DOHH2 (cell line): ENCODE measurements around the gene TEKT3.

ENCODE experiments used
- H3F3A ChIP-seq: fragments of 200-600 bp; sonication (generic), shearing (Covaris generic); 2 replicates; pipeline ENCODE4 v1.6.0; 2016; ENCODE audit warnings: antibody characterized with exemption, mild to moderate bottlenecking; ENCODE audit not compliant: control insufficient read depth, insufficient read depth
- H3K27ac ChIP-seq: fragments of 200-600 bp; sonication (generic); 2 replicates; pipeline ENCODE4 v1.5.1; 2014; ENCODE audit warnings: low read depth, mild to moderate bottlenecking, low read length, moderate library complexity
- H3K27me3 ChIP-seq: fragments of 200-600 bp; sonication (generic); 2 replicates; pipeline ENCODE4 v1.6.1; 2014; ENCODE audit warnings: mild to moderate bottlenecking, low read length, mixed read lengths; ENCODE audit not compliant: control insufficient read depth
- H3K36me3 ChIP-seq: fragments of 200-600 bp; sonication (generic); 2 replicates; pipeline ENCODE4 v1.6.1; 2014; ENCODE audit warnings: mild to moderate bottlenecking, low read length, moderate library complexity, mixed read lengths; ENCODE audit not compliant: control insufficient read depth
- H3K4me1 ChIP-seq: fragments of 200-600 bp; sonication (generic); 2 replicates; pipeline ENCODE4 v1.6.1; 2014; ENCODE audit warnings: mild to moderate bottlenecking, low read length, mixed read lengths; ENCODE audit not compliant: control insufficient read depth
- H3K4me2 ChIP-seq: fragments of 200-600 bp; sonication (generic); 2 replicates; pipeline ENCODE4 v1.6.0; 2014; ENCODE audit warnings: mild to moderate bottlenecking, low read length, moderate library complexity
- H3K4me3 ChIP-seq: fragments of 200-600 bp; sonication (generic); 2 replicates; pipeline ENCODE4 v1.5.1; 2014; ENCODE audit warnings: mild to moderate bottlenecking, low read length, mixed read lengths
- H3K79me2 ChIP-seq: fragments of 200-600 bp; sonication (generic); 2 replicates; pipeline ENCODE4 v1.6.1; 2014; ENCODE audit warnings: mild to moderate bottlenecking, low read length, mixed read lengths; ENCODE audit not compliant: control insufficient read depth
- H3K9me2 ChIP-seq: fragments of 200-600 bp; sonication (generic); replicated peaks from 2 replicates; pipeline ENCODE4 v1.6.1; 2014; ENCODE audit warnings: mild to moderate bottlenecking, low read length, mixed read lengths; ENCODE audit not compliant: control insufficient read depth
- H3K9me3 ChIP-seq: fragments of 200-600 bp; sonication (generic); 2 replicates; pipeline ENCODE4 v1.6.1; 2014; ENCODE audit warnings: antibody characterized with exemption, low read length, mixed read lengths; ENCODE audit not compliant: control insufficient read depth, insufficient read depth
- H4K20me1 ChIP-seq: fragments of 200-600 bp; sonication (generic); 2 replicates; pipeline ENCODE4 v1.6.0; 2014; ENCODE audit warnings: low read depth, mild to moderate bottlenecking, antibody characterized with exemption, low read length, moderate library complexity; ENCODE audit not compliant: control insufficient read depth, insufficient read depth
- CTCF ChIP-seq: fragments of 200-600 bp; sonication (generic); IDR thresholded peaks from one replicate; pipeline ENCODE4 v1.5.1; 2014; ENCODE audit warnings: antibody characterized with exemption, mild to moderate bottlenecking, low read depth, low read length; ENCODE audit not compliant: poor library complexity, severe bottlenecking
- EZH2phosphoT487 ChIP-seq: fragments of 200-600 bp; sonication (generic); IDR thresholded peaks from 2 replicates; pipeline ENCODE4 v1.6.1; 2017; ENCODE audit warnings: borderline replicate concordance, mild to moderate bottlenecking, antibody characterized with exemption, low read length, moderate library complexity, mixed read lengths

The TEKT3 gene

GRCh38 chr17:15377616-15378015, 36.2 kb upstream of the TEKT3 start:
- H3K4me2 ChIP-seq = no peak overlapping the region
- no peaks in the 10 kb centered on the region for H4K20me1 ChIP-seq
- no peaks in the 10 kb centered on the region for H3K27me3 ChIP-seq
- no peaks in the 10 kb centered on the region for H3K9me2 ChIP-seq
- no peak for TF ChIP-seq EZH2phosphoT487
- no peak for TF ChIP-seq CTCF
- H3K4me1 ChIP-seq = no peaks in the 10 kb centered on the region
- no peaks in the 10 kb centered on the region for H3K36me3 ChIP-seq
- H3K27ac ChIP-seq = no peak overlapping the region
- no peaks in the 10 kb centered on the region for H3F3A ChIP-seq
- H3K9me3 ChIP-seq = no peaks in the 10 kb centered on the region
- H3K79me2 ChIP-seq = no peaks in the 10 kb centered on the region
- no peak overlapping the region for H3K4me3 ChIP-seq

GRCh38 chr17:15377200-15377599, 35.8 kb upstream of the TEKT3 start:
- no peak overlapping the region for H3K4me3 ChIP-seq

GRCh38 chr17:15371376-15372130, 30.2 kb upstream of the TEKT3 start:
- Histone ChIP-seq H3K27ac (no peak overlapping the region), H3K27me3 (no peaks in the 10 kb centered on the region)

More at GRCh38 chr17:15377200-15377599, 35.8 kb upstream of the TEKT3 start:
- H3K27ac ChIP-seq = no peak overlapping the region
- H3K4me1 ChIP-seq = no peaks in the 10 kb centered on the region
- H3K9me2 ChIP-seq = no peaks in the 10 kb centered on the region
- H3K4me2 ChIP-seq = no peak overlapping the region
- TF ChIP-seq CTCF = no peak
- no peak for TF ChIP-seq EZH2phosphoT487
- no peaks in the 10 kb centered on the region for H3K79me2 ChIP-seq
- no peaks in the 10 kb centered on the region for H3K27me3 ChIP-seq
- H3F3A ChIP-seq = no peaks in the 10 kb centered on the region
- no peaks in the 10 kb centered on the region for H3K36me3 ChIP-seq
- H4K20me1 ChIP-seq = no peaks in the 10 kb centered on the region
- H3K9me3 ChIP-seq = no peaks in the 10 kb centered on the region

More at GRCh38 chr17:15371376-15372130, 30.2 kb upstream of the TEKT3 start:
- no peak overlapping the region for H3K4me2 ChIP-seq
- TF ChIP-seq EZH2phosphoT487 = no peak
- TF ChIP-seq CTCF = no peak
- H4K20me1 ChIP-seq = no peaks in the 10 kb centered on the region
- no peaks in the 10 kb centered on the region for H3K9me3 ChIP-seq
- H3F3A ChIP-seq = no peaks in the 10 kb centered on the region
- H3K4me1 ChIP-seq = no peaks in the 10 kb centered on the region
- H3K36me3 ChIP-seq = no peaks in the 10 kb centered on the region
- H3K9me2 ChIP-seq = no peaks in the 10 kb centered on the region
- H3K79me2 ChIP-seq = no peaks in the 10 kb centered on the region
- no peak overlapping the region for H3K4me3 ChIP-seq
